ENCODE data around the gene HOXD3.

Gene HOXD3

DNA sequence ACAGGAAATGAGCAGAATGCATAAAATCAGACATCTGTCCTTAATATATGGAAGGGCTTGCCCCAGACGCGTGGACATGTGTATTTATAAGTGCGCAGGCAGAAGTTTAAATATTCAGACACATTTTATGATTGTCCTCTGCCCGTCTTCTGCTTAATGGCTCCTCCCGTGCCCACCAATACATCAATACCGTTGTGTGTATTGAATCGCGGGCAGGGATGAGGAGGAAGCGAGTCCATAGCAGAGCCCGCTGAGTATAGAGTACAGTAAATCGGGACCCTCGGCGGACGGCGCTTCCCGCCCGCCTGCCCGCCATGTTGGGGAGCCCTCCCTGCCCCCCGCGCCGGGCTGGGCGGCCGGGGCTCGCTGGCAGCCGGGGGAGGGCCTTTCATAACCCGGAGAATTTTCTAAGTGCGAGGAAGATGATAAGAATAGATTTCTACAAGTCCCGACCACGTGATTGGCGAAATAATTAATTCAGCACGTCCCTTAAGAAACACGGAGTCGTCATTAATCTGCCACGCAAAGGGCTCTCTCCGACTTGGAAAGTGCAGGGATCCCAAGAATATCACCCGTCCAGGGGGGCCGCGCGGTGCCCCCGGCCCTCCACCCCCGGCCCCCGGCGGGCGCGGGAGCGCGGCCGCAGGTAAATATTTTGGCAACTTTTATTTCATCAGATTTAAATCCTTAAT is at the start of gene HOXD3:
HOXD3 (plus strand) TSS at position 501 of the 692 bp plus-strand sequence. CDS start 11,808 bp downstream, outside the sequence.
- no peak for DNase-seq

DNA sequence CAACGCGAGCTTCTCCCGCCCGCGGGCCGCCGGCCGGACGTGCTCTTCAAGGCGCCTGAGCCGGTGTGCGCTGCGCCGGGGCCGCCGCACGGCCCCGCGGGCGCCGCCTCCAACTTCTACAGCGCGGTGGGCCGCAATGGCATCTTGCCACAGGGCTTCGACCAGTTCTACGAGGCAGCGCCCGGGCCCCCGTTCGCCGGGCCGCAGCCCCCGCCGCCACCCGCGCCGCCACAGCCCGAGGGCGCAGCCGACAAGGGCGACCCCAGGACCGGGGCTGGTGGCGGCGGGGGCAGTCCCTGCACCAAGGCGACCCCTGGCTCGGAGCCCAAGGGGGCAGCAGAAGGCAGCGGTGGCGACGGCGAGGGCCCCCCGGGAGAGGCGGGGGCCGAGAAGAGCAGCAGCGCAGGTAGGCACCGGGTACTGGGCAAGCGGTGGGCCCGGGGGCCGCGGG is 49.4 kb upstream of the HOXD3 start:
- DNase-seq = no peak

- DNase-seq = no peak
Observed at GRCh38 chr2:176109192-176109901, 47.8 kb upstream of the HOXD3 start.

DNA sequence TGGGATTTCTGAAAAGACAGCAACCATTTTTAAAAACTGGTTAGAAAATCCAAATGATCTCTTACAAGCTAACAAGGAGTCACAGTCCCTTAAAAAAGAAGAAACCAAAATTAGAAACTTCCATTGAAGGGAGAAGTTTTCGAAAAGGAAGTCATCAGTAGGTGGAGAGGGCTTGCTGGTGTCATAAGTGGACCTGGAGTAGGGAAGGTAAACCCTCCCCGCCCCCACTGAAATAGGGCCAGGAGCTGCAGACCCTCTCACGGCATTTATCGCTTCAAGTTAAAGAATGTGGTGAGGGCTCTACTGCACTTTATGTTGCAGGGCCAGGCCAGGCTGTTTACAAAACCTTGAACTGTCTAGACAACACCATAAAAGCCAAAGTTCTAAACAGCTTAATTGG is 47.2 kb upstream of the HOXD3 start:
- DNase-seq = no peak

DNA sequence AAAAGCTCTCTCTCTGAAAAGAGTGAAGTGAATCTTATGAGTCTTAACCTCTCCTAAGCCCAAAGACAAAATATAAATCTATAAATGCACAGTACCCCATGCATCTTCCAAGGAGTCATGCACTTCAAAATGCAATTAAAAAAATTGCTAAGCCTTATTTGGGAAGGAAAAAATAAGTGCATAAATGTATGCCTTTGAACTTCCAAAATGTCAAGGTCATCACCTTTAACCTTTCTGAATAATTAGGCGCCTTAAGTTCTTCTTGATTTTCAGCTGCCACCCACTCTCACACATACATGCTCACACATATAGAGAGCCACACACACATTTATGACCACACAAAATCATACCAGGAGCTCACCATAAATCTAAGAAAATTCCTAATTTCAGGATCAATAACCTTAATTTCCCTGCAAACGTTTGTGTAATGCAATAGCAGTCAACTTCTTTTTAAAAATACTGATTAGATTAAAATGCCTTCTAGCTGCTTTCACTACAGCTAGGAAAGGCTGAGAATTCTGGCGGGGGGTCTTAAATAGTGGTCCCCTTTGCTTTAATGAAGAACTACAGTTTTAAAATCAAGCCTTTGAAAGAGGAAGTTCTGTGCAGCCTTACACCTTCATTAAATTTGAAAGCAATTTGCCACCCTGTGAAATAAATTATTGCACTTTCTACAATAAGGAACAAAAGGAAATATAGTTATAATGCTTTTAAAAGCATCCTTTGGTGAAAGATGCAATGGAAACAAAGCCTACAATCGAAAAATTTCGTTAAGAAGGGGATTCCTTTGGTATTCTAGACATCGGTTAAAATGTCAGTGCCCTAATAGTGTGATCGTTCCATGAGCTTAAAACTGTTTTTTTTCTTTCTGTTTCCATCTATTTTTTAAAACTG is 46.4 kb upstream of the HOXD3 start:
- DNase-seq = no peak

GRCh38 chr2:176111309-176111663 is 45.8 kb upstream of the HOXD3 start:
- DNase-seq = no peak

DNA sequence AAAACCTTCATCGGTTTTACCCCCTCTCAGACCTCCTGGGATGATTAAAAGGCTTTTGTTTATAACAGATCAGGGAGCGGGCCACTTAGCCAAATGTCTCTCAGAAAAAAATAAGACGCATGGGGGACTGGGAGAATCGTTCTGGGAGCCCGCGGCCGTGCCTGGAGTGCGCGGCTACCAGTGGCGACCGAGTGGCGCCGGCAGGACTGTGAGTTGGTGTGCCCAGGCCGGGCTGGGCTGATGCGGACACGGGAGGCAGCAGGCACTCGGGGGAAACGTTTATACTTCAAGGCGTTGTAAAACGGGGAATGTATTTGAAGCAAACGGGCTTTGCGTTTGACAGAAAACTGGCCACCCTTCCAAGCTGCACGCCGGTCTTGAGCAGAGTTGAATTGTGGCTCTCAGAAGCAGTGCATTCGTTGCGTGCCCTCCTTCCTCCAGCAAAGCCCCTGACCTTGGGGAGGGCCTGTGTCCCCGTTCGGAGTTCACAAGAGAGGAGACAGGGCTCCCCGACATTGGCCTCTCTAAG is 45.2 kb upstream of the HOXD3 start:
- DNase-seq = no peak

DNA sequence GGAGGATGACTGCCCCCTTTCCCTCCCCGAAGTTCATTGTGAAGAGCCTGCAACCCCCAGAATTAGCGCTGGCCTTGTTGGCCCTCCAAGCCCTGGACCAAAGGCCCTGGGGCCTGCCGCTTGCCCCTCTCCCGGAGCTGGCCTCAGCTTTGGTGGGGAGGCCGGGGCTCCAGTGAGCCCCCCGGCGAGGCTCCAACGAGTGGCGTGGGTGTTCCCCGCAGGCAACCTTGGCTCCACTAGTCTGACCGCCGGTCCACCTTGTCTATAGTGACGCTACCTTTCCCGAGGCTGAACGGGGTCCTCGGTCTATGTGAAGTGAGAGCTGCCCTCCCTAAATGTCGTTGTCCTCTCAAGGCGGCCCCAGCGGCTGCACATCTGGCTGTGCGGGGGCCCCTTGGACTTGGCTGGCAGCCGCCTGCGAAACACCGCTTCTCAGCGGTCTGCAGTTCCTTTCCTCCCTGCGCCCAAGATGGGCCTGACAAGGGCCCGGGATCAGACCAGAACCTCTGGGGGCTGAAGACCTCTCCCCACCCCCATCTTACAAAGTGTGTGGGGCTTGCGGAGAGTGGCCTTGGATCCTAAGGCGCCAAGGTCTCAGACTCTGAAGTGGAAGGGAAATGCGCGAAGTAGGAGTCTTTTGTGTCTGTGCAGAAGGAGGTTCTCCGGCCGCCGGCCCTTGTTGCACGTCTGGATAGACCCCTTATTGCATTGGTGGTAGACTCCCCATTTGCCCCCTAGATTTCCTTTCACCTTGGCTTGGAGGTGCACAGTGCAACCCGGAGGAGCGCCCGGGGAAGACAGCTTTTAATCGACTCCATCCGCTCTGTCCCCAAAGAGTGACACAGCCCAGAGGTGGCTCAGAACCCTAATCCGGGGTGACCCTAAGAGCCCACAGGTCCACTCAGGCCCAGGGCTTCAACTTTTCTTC is 44.5 kb upstream of the HOXD3 start:
- DNase-seq = no peak

DNA sequence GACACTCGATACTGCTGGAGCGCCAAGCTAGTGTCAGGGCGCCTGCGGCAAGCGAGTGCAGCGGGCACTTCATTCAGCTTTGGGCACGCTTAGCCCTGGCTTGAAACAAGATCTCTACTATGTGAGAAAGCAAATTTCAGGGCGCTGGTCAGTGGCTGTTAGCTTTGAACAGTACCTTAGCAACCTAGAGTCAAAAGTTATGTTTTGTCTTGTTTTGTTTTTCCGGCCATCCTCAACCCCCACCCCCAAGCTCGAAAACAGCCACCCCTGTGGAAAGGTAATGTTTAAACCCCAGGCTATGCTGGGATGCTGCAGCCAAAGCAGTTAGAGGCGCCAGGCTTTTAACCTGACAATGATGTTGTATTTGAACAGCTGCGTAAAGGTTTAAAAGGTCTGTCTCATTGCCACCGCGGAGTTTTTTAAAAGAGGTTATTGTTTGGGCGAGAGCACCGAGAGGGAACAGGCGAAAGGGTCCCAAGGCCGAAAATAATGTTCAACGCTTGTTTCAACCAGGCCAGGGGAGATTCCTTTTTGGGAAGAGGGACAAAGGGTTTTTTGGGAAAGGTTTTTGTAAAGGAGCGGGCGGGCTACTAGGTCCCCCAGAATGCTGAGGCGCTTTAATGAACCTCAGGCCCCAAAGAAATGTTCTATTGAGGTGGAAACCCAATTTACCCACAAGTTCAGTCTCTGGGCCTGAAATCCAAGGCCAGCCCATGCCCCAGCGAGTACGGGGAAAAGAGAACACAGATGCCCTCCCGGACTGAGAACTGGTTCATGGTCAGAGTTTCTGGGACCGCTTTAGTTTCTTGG is 42.8 kb upstream of the HOXD3 start:
- DNase-seq = no peak

DNA sequence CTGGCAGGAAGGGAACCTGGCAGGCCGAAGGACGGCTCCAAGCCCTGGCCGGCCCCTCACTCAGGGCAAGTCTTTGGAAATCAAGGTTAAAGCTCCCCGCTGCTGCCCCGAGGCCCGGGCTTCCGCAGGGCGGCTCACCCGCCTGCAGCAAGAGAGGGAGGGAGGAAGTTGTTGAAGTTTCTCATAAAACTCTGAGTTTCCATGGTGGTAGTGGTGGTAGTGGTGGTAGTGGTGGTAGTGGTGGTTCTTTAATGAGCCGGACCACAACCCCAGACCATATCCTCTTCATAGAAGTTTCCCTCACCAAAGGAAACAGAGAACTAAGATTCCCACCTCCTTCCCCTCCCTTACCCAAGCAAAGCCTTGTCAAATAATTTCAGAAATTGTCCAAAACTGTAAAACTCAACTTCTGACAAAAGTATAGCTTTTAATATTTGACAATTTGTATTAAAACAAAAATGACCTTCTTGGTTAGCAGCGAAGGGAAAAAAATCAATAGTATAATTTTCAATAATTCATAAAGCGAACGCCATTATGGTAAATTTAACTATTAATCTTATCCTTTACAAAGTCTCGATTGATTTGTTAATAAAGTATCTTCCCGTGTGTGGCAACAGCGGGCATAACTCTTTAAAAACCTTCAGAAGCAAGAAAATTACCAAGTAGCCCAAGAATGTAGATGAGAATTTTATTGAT is 42.0 kb upstream of the HOXD3 start:
- DNase-seq = no peak

GRCh38 chr2:176115883-176116813 is 41.0 kb upstream of the HOXD3 start, which contains the start of gene HOXD10:
Gene HOXD10 (plus strand): TSS chr2:176116778. CDS start chr2:176116834, 56 bp downstream.
- DNase-seq = no peak

- no peak for DNase-seq
Observed at GRCh38 chr2:176117162-176117822, 39.8 kb upstream of the HOXD3 start.

- DNase-seq = no peak
Observed at GRCh38 chr2:176117823-176118371, 39.2 kb upstream of the HOXD3 start.

- no peak for DNase-seq
Observed at GRCh38 chr2:176118601-176119339, 38.3 kb upstream of the HOXD3 start.

- DNase-seq = no peak
Observed at GRCh38 chr2:176120364-176121189, 36.5 kb upstream of the HOXD3 start.

DNA sequence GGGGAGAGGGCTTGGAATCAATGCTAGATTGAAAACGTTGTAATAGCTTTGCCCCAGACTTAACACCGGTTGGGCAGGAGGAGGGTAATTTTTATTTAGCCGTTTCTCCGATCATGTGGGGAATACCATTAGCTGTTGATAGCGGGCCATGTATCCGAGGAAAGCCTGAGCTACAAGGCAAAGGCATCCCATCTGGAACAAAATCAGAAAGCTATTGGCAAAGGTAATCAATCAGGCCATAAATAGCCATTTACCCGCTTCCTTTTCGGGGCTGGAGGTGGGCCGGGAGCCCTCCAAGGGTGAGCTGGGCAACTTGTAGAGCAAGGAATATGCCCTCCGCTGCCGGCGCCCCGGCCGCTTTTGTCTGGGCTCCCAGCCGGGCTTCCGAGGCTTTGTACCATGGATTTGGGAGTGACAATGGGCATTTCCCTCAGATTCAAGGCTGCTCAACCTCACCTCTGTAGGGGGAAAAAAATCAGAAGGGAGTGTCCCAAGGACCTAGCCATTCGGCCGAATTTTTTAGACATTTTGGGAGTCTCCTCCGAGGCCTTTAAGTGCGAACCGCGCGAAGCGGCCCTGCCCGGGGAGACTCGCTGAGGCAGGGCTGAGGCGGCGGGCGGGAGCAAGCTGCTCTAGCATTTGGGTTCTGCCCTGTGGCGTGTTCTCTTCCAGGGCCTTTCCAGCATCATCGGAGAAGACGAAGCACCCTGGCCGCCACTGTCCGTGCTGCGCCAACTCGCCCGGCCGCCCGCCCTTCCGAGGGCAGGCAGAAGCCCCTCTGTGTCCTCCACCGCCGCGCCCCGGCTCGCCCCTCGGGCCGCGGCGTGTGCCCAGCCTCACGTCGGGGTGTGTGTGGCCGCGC is 35.7 kb upstream of the HOXD3 start:
- DNase-seq = no peak
